ENCODE measurements around the gene TICAM1. TPM values are rescaled to one million over a fixed set of nuclear protein-coding genes. Genes with fewer than 3 reads are reported as not detected.

The TICAM1 gene
- total and polyA plus RNA-seq, 8 donors, result 1.8 to 46.9 (median 14.9) TPM

DNA sequence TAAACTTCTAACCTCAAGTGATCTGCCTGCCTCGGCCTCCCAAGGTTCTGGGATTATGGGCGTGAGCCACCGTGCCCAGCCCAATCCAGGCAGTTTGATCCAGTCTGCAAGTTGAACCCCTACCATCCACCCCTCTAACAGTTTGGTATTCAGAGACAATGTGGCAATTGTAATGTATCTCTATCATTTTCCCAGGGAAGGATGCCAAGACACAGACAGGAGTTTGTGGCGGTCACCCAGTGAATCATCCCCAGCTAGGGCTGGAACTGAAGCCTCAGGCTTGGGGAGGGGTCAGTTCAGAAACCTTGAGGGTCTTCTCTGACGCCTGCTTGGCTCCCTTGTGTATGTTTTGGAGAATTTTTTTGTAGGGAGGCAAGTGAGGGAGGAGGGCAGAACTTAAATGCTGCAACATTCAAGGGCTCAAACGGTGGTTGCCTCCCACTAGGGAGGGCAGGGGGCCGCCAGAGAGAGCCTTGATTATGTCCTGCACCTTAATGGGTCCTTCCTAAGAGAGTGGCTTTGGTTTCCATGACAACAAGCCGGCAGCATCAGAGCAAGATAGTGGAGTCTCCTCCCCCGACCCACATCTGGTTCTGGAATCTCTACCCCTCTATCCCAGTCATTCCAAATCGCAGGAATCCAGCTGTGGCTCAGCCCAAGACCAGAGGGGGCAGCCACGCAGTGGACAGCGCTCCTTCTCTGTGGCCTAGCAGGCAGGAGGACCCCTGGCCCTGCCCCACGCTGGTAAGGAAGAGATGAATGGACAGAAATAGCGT, 54.9 kb downstream of the TICAM1 start:
- Histone ChIP-seq H3K27ac (no peak overlapping the region), H3K4me1 (no peaks in the 10 kb centered on the region), H3K9me3 (peaks cover 0 to 6% (median 2%) of the 10 kb centered on the region in 4 donors), H3K4me3 (no peak overlapping the region), H3K36me3 (no peaks in the 10 kb centered on the region), H3K27me3 (peaks cover 0 to 58% (median 0%) of the 10 kb centered on the region in 3 donors)
- intact Hi-C loops (cut with DNase I; ENCODE audit: low total_unique reads), result no loop called here
- 38 to 48% (median 44%) methylated on average over 14 of the region's 14 CpGs for WGBS, 5 donors
- TF ChIP-seq, protein P1, sequence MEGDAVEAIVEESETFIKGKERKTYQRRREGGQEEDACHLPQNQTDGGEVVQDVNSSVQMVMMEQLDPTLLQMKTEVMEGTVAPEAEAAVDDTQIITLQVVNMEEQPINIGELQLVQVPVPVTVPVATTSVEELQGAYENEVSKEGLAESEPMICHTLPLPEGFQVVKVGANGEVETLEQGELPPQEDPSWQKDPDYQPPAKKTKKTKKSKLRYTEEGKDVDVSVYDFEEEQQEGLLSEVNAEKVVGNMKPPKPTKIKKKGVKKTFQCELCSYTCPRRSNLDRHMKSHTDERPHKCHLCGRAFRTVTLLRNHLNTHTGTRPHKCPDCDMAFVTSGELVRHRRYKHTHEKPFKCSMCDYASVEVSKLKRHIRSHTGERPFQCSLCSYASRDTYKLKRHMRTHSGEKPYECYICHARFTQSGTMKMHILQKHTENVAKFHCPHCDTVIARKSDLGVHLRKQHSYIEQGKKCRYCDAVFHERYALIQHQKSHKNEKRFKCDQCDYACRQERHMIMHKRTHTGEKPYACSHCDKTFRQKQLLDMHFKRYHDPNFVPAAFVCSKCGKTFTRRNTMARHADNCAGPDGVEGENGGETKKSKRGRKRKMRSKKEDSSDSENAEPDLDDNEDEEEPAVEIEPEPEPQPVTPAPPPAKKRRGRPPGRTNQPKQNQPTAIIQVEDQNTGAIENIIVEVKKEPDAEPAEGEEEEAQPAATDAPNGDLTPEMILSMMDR (IDR thresholded peaks at IDR 0.05), result no peak
- TF ChIP-seq POLR2AphosphoS5 (IDR thresholded peaks at IDR 0.05) (no peak), EP300 (IDR thresholded peaks at IDR 0.05) (no peak), POLR2A (IDR thresholded peaks at IDR 0.05) (no peak)
- DNase-seq, result no peak

DNA sequence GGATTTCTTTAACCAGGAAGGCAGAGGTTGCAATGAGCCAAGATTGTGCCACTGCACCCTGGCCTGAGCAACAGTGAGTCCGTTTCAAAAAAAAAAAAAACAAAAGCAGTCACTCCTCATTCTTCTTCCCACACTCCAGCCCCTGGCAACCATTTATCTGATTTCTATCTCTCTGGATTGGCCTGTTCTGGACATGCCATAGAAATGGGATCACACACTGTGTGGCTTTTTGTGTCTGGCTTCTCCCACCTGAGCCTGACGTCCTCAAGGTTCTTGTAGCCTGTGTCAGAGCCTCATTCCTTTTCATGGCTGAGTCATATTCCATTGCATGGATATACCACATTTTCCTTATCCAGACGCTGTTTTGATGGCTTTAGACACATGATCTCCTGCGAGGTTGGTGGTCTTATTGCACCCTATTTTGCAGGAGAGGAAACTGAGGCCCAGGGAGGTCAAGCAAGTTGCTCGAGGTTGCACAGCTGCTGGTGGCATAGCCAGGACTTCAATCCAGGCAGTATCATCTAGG, 55.8 kb downstream of the TICAM1 start:
- DNase-seq, result no peak
- TF ChIP-seq EP300 (IDR thresholded peaks at IDR 0.05) (no peak), POLR2A (IDR thresholded peaks at IDR 0.05) (no peak), POLR2AphosphoS5 (IDR thresholded peaks at IDR 0.05) (no peak)
- Histone ChIP-seq H3K27me3 (peaks cover 0 to 55% (median 0%) of the 10 kb centered on the region in 3 donors), H3K4me1 (no peaks in the 10 kb centered on the region), H3K27ac (no peak overlapping the region), H3K4me3 (no peak overlapping the region), H3K9me3 (peaks cover 0 to 3% (median under 1%) of the 10 kb centered on the region in 4 donors), H3K36me3 (no peaks in the 10 kb centered on the region)
- intact Hi-C loops (cut with DNase I; ENCODE audit: low total_unique reads), result no loop called here
- 50 to 63% (median 58%) methylated on average over 5 of the region's 5 CpGs for WGBS, 5 donors

DNA sequence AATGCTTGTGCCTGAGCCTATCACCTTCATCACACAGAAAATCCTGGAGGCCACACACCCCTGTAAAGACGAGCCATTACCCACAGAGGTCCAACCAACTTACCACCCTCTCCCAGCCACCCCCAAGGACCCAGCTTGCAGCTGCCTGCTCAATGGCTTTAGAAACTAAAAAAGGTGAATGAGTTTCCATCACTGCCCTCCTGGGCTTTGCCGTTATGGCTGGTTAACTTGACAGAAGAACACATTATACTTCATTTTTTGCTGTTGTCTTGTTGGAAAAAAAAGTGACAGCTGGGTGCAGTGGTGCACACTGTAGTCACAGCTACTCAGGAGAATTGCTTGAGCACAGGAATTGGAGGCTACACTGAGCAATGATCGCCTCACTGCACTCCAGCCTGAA, 57.4 kb downstream of the TICAM1 start:
- no peaks in the 10 kb centered on the region for H3K9me3 ChIP-seq
- no peaks in the 10 kb centered on the region for H3K4me1 ChIP-seq
- H3K27me3 ChIP-seq, result peaks cover 0 to 45% (median 0%) of the 10 kb centered on the region in 3 donors
- no peak for DNase-seq
- intact Hi-C loops (cut with DNase I; ENCODE audit: low total_unique reads), result no loop called here
- no peaks in the 10 kb centered on the region for H3K36me3 ChIP-seq
- H3K27ac ChIP-seq, result no peak overlapping the region
- no peak for TF ChIP-seq POLR2A (IDR thresholded peaks at IDR 0.05)
- TF ChIP-seq, protein P1 (IDR thresholded peaks at IDR 0.05), result no peak
- TF ChIP-seq POLR2AphosphoS5 (IDR thresholded peaks at IDR 0.05), result no peak
- no peak for TF ChIP-seq EP300 (IDR thresholded peaks at IDR 0.05)
- no peak overlapping the region for H3K4me3 ChIP-seq
- WGBS, 5 donors, result 55 to 73% (median 64%) methylated on average over 3 of the region's 3 CpGs

DNA sequence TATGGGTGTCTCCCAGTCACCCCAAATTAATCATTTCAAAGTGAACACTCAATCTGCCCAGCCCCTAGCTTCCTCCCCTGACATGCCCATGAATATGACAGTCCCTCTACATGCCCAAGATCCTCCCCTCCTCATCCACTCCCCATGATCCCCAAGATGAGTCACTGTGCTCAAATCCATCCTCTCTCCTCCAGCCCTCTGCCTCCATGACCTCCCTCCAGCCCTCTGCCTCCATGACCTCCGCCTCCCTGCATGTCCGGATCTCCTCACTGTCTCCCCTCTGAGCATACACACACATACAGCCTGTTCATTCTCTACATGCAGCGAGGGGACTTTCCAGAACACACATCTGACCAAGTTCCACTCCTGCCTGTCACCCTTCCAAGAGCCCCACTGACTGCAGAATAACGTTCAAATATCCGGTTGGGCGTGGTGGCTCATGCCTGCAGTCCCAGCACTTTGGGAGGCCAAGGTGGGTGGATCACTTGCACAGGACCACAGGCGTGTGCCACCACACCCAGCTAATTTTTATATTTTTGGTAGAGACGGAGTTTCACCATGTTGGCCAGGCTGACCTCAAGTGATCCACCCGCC, 58.4 kb downstream of the TICAM1 start:
- Histone ChIP-seq H3K27me3 (peaks cover 0 to 45% (median 0%) of the 10 kb centered on the region in 3 donors), H3K36me3 (no peaks in the 10 kb centered on the region), H3K9me3 (no peaks in the 10 kb centered on the region), H3K4me1 (no peaks in the 10 kb centered on the region), H3K27ac (no peak overlapping the region), H3K4me3 (no peak overlapping the region)
- TF ChIP-seq POLR2AphosphoS5 (IDR thresholded peaks at IDR 0.05) (no peak), POLR2A (IDR thresholded peaks at IDR 0.05) (no peak), EP300 (IDR thresholded peaks at IDR 0.05) (no peak)
- TF ChIP-seq, protein P1 (IDR thresholded peaks at IDR 0.05), result no peak
- intact Hi-C loops (cut with DNase I; ENCODE audit: low total_unique reads), result no loop called here
- 55 to 70% (median 62%) methylated on average over 9 of the region's 9 CpGs for WGBS, 5 donors
- DNase-seq, result no peak

All from stomach (tissue), 9 donors.